GM23338 (cell line): Measurements from ENCODE around the gene POLR2J3.
"Not testable (repeated sequence)": the region's sequence is repeated elsewhere in the genome, so short reads cannot be mapped to it uniquely, and the experiment has no call there.

ENCODE experiments used
- CREB1 ChIP-seq: fragments of 250-450 bp; sonication (Bioruptor Pico); IDR thresholded peaks from 2 replicates; pipeline ENCODE4 v1.5.0; 2020; ENCODE audit warnings: low read depth, mild to moderate bottlenecking, moderate library complexity
- ETS1 ChIP-seq: IDR thresholded peaks from 2 replicates; pipeline ENCODE4 v1.6.1; 2016; ENCODE audit warnings: antibody characterized with exemption
- EZH2 ChIP-seq: fragments of 200-600 bp; sonication (generic); IDR thresholded peaks from one replicate; pipeline ENCODE4 v1.8.0; 2017; ENCODE audit warnings: antibody characterized with exemption, mild to moderate bottlenecking, low read depth; ENCODE audit not compliant: unreplicated experiment
- EZH2phosphoT487 ChIP-seq: fragments of 200-600 bp; sonication (generic); IDR thresholded peaks from one replicate; pipeline ENCODE4 v1.8.1; 2018; ENCODE audit warnings: antibody characterized with exemption; ENCODE audit not compliant: unreplicated experiment
- JUNB ChIP-seq: IDR thresholded peaks from one replicate; pipeline ENCODE4 v1.6.1; 2016; ENCODE audit warnings: antibody characterized with exemption; ENCODE audit not compliant: unreplicated experiment
- NANOG ChIP-seq: IDR thresholded peaks from 2 replicates; pipeline ENCODE4 v1.6.1; 2016; ENCODE audit warnings: antibody characterized with exemption, borderline replicate concordance
- POLR2AphosphoS5 ChIP-seq: IDR thresholded peaks from 2 replicates; pipeline ENCODE4 v1.6.1; 2016; ENCODE audit warnings: antibody characterized with exemption, low read depth
- REST ChIP-seq: IDR thresholded peaks from one replicate; pipeline ENCODE4 v1.6.1; 2018; ENCODE audit warnings: antibody characterized with exemption; ENCODE audit not compliant: unreplicated experiment
- STAT1 ChIP-seq: IDR thresholded peaks from one replicate; pipeline ENCODE4 v1.6.1; 2016; ENCODE audit warnings: antibody characterized with exemption; ENCODE audit not compliant: unreplicated experiment
- ZNF114 ChIP-seq: fragments of 250-450 bp; sonication (Bioruptor Pico); IDR thresholded peaks from 2 replicates; pipeline ENCODE4 v1.5.0; 2020; ENCODE audit warnings: mild to moderate bottlenecking, moderate library complexity
- ZNF331 ChIP-seq: fragments of 250-450 bp; sonication (Bioruptor Pico); IDR thresholded peaks from 2 replicates; pipeline ENCODE4 v1.5.0; 2020; ENCODE audit warnings: low read depth, mild to moderate bottlenecking, moderate library complexity
- TF ChIP-seq, protein P1 (sequence below), 2 experiments: fragments of 200-600 bp in 1 of 2; sonication (generic) in 1 of 2; conservative IDR thresholded peaks; 2 replicates each; pipeline versions ENCODE4 v1.5.1 to v1.6.1; 2016 to 2017; ENCODE audit warnings: antibody characterized with exemption in 2 of 2, low read depth in 2 of 2, mild to moderate bottlenecking in 2 of 2, moderate library complexity in 1 of 2
- TF ChIP-seq, protein P2 (sequence below): fragments of 250-450 bp; sonication (Bioruptor Pico); IDR thresholded peaks from 2 replicates; pipeline ENCODE4 v1.5.0; 2020; ENCODE audit warnings: mild to moderate bottlenecking, moderate library complexity

DNA sequence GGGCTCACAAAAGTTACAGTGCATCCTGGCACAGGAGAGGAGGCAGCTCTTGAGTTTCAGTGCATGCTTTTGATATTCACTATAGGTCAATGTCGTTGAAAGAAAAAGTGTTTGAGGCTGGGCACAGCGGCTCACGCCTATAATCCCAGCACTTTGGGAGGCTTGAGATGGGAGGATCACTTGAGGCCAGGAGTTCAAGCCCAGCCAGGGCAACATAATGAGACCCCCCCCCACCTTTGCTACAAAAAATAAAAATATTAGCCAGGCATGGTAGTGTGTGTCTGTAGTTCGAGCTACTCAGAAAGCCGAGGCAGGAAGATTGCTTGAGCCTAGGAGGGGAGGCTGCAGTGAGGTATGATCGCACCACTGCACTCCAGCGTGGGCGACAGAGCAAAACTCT lies 45.7 kb upstream of the POLR2J3 start:
- TF ChIP-seq, protein P1, sequence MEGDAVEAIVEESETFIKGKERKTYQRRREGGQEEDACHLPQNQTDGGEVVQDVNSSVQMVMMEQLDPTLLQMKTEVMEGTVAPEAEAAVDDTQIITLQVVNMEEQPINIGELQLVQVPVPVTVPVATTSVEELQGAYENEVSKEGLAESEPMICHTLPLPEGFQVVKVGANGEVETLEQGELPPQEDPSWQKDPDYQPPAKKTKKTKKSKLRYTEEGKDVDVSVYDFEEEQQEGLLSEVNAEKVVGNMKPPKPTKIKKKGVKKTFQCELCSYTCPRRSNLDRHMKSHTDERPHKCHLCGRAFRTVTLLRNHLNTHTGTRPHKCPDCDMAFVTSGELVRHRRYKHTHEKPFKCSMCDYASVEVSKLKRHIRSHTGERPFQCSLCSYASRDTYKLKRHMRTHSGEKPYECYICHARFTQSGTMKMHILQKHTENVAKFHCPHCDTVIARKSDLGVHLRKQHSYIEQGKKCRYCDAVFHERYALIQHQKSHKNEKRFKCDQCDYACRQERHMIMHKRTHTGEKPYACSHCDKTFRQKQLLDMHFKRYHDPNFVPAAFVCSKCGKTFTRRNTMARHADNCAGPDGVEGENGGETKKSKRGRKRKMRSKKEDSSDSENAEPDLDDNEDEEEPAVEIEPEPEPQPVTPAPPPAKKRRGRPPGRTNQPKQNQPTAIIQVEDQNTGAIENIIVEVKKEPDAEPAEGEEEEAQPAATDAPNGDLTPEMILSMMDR (conservative IDR thresholded peaks at IDR 0.05; ENCODE audit: low read depth in 2 of 2): not testable (repeated sequence)
- TF ChIP-seq EZH2phosphoT487; EZH2; REST; POLR2AphosphoS5; CREB1; JUNB; ETS1; ZNF114 (CRISPR knock-in tag); STAT1; ZNF331 (CRISPR knock-in tag); NANOG: not testable (repeated sequence)
- TF ChIP-seq, protein P2, sequence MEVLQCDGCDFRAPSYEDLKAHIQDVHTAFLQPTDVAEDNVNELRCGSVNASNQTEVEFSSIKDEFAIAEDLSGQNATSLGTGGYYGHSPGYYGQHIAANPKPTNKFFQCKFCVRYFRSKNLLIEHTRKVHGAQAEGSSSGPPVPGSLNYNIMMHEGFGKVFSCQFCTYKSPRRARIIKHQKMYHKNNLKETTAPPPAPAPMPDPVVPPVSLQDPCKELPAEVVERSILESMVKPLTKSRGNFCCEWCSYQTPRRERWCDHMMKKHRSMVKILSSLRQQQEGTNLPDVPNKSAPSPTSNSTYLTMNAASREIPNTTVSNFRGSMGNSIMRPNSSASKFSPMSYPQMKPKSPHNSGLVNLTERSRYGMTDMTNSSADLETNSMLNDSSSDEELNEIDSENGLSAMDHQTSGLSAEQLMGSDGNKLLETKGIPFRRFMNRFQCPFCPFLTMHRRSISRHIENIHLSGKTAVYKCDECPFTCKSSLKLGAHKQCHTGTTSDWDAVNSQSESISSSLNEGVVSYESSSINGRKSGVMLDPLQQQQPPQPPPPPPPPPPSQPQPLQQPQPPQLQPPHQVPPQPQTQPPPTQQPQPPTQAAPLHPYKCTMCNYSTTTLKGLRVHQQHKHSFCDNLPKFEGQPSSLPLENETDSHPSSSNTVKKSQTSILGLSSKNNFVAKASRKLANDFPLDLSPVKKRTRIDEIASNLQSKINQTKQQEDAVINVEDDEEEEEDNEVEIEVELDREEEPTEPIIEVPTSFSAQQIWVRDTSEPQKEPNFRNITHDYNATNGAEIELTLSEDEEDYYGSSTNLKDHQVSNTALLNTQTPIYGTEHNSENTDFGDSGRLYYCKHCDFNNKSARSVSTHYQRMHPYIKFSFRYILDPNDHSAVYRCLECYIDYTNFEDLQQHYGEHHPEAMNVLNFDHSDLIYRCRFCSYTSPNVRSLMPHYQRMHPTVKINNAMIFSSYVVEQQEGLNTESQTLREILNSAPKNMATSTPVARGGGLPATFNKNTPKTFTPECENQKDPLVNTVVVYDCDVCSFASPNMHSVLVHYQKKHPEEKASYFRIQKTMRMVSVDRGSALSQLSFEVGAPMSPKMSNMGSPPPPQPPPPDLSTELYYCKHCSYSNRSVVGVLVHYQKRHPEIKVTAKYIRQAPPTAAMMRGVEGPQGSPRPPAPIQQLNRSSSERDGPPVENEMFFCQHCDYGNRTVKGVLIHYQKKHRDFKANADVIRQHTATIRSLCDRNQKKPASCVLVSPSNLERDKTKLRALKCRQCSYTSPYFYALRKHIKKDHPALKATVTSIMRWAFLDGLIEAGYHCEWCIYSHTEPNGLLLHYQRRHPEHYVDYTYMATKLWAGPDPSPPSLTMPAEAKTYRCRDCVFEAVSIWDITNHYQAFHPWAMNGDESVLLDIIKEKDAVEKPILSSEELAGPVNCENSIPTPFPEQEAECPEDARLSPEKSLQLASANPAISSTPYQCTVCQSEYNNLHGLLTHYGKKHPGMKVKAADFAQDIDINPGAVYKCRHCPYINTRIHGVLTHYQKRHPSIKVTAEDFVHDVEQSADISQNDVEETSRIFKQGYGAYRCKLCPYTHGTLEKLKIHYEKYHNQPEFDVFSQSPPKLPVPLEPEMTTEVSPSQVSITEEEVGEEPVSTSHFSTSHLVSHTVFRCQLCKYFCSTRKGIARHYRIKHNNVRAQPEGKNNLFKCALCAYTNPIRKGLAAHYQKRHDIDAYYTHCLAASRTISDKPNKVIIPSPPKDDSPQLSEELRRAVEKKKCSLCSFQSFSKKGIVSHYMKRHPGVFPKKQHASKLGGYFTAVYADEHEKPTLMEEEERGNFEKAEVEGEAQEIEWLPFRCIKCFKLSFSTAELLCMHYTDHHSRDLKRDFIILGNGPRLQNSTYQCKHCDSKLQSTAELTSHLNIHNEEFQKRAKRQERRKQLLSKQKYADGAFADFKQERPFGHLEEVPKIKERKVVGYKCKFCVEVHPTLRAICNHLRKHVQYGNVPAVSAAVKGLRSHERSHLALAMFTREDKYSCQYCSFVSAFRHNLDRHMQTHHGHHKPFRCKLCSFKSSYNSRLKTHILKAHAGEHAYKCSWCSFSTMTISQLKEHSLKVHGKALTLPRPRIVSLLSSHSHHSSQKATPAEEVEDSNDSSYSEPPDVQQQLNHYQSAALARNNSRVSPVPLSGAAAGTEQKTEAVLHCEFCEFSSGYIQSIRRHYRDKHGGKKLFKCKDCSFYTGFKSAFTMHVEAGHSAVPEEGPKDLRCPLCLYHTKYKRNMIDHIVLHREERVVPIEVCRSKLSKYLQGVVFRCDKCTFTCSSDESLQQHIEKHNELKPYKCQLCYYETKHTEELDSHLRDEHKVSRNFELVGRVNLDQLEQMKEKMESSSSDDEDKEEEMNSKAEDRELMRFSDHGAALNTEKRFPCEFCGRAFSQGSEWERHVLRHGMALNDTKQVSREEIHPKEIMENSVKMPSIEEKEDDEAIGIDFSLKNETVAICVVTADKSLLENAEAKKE: not testable (repeated sequence)
